GM19463 (cell line): Measurements from ENCODE around the gene CTXN1.
"Not testable (repeated sequence)": the region's sequence is repeated elsewhere in the genome, so short reads cannot be mapped to it uniquely, and the experiment has no call there.

Experiments
- ATAC-seq: cut with Tn5 transposase; IDR thresholded peaks from one replicate; pipeline ENCODE4 v1.9.1; 2021; ENCODE audit warnings: mild to moderate bottlenecking, moderate library complexity; ENCODE audit not compliant: unreplicated experiment

CTXN1 gene

DNA sequence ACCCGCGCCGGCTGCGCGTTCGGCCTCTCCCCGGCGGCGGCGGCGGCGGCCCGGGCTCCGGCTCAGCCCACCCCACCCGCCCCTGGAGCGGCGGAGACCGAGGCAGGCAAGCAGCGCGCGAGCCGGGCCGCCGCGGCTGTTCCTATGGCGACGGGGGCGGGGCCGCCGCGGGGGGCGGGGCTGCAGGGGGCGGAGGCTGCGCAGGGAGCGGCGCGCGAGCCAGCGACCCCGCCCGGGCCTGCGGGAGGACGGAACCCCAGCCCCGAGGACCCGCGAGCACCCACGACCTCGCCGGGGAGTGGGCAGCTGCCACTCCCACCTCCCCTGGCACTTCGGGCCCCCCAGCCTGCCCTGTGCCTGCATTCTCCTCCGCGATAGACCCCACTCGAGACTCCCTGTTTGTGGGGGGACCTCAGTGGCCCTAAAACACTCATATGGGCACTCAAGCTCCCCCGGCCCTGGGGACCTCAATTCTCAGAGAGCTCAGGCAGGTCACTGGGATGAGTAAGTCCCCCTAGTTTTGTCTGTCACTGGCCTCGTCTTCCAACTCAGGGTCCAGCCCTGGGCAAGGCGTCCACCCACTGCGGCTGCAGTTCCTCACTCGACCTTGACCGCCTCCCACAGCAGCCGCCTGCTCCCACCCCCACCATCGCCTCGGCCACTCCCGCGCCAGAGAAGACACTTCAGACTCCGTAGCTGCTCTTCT is at the start of gene CTXN1:
Gene CTXN1 (minus strand): TSS at position 115 of the 706 bp plus-strand sequence. CDS start 597 bp downstream, outside the sequence.
- ATAC-seq, result peak; percentile 55

GRCh38 chr19:7975037-7975436 is 49.1 kb upstream of the CTXN1 start:
- ATAC-seq, result no peak

- no peak for ATAC-seq
Measured at GRCh38 chr19:7973883-7974282, 47.9 kb upstream of the CTXN1 start.

GRCh38 chr19:7971553-7972520 is 45.9 kb upstream of the CTXN1 start:
- no peak for ATAC-seq

GRCh38 chr19:7970716-7971448 is 44.9 kb upstream of the CTXN1 start:
- no peak for ATAC-seq

DNA sequence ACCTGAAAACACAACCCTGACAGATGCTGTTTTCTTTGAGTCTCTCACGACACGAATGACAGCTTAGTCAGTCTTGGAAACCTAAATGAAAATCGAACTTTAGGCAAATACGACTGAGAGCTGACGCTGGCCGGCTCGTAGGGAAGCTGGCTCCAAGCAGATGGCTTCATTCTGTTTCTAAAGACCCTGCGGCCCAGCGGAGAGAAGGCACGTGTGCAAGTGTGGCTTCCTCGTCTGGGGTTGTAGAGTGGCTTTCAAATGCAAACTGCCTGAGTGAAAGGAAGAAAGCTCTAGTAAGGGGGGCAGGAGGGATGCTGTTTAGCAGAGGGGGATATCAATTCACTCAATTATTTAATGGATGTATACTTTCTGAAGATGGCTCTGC is 43.6 kb upstream of the CTXN1 start:
- no peak for ATAC-seq

- ATAC-seq, result no peak
Measured at GRCh38 chr19:7968796-7969554, 43.0 kb upstream of the CTXN1 start.

- no peak for ATAC-seq
Measured at GRCh38 chr19:7968008-7968795, 42.3 kb upstream of the CTXN1 start.

GRCh38 chr19:7965921-7966665 is 40.2 kb upstream of the CTXN1 start:
- no peak for ATAC-seq

- no peak for ATAC-seq
Measured at GRCh38 chr19:7965259-7965841, 39.4 kb upstream of the CTXN1 start.

DNA sequence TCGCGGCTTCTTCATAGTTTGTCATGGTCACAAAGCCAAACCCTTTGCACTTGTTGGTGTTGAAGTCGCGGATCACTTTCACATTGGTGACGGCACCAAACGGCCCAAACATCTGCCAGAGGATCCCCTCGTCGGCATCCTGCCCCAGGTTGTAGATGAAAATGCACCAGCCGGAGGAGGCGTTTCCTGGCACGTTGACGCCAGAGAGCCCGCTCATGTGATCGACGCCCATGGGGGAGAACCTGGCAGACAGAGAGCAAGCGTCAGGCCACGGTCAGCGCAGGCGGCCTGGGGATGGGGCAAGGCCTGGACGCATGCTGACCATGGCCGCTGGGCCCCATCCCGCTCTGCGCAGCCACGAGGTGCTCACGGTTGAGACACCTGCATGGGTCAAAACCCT is 37.6 kb upstream of the CTXN1 start:
- no peak for ATAC-seq

- ATAC-seq, result no peak
Measured at GRCh38 chr19:7962644-7963268, 36.8 kb upstream of the CTXN1 start.

DNA sequence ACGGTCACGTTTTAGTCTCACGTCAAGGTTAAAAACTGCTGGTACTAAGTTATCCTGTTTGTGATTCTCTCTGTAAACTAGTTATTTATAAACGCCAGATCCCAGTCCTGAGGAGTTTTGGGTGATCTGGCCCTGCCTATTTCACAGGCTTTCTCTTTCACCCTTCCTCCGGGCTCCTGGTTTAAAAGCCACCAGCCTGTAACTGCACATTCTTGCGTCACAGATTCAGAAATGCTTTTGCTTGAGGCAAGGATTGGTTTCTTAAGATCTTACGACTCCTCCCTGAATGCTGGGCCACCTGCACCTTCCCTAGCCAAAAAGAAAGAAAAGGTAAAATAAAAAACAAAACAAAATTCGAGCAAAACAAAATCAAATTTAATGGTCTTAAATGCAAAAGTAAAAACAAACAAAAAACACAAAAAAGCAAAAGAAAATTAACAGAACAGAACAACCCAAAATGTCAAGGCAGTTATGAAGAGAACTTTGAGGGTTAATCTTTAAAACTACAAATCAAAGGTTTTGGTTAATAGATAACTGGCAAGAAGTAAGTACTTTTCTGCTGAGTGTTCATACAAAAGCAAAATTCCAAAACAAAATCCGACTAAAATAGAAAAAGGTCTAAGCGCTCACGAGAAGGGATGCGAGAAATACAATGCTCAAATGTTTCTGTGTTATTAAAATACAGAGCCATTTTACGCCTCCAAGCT is 36.1 kb upstream of the CTXN1 start:
- no peak for ATAC-seq

DNA sequence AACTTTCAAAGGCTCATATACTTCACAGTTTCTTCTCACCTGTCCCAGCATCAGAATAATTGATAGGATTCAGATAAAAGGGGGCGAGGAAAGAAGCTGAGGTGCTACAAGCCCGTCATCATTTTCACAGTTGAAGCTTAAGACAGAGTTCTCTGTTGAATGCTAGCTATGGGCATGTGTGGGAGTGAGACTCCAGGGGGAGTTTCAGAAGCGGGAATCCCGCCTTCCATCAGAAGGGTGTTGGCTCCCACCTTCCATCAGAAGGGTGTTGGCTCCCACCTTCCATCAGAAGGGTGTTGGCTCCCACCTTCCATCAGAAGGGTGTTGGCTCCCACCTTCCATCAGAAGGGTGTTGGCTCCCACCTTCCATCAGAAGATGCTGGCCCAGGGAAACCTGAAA is 35.1 kb upstream of the CTXN1 start:
- ATAC-seq, result not testable (repeated sequence)

- no peak for ATAC-seq
Measured at GRCh38 chr19:7959211-7959610, 33.3 kb upstream of the CTXN1 start.

DNA sequence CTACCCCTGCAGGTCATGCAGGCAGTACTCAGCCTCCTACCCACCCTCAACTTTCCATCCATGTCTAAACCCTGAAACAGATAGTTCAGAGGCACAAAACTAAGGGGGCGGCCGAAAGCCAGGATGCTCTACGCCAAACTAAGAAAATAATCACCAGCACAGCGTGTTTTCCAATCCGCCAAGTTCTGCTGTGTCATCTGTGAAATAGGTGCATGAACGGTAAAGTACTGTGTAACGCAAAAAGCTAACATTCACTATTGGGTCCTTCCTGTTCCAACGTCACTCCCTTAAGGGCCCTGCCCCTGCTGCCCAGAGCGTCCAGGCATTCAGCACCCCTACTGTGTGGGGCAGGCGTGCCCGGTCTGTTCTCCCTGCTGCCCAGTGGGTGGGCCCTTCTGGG is 29.8 kb upstream of the CTXN1 start:
- ATAC-seq, result no peak

DNA sequence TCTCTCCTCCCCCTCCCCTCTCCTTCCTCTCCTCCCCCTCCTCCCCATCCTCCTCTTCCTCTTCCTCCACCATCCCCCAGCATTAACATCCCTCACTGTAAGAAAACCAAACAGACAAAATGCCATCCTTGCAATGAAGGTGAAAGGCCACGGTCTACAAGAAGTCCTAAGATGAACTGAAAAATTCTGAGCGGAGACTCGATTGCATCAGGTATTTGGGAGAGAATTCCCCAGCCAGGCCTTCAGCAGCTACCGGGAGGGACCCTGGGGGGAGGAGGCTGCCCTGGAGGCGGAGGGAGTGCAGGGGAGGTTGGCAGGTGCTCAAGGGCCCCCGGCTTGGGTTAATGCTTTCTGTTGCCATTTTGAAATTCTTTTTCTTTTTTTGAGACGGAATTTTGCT is 27.6 kb upstream of the CTXN1 start:
- no peak for ATAC-seq

DNA sequence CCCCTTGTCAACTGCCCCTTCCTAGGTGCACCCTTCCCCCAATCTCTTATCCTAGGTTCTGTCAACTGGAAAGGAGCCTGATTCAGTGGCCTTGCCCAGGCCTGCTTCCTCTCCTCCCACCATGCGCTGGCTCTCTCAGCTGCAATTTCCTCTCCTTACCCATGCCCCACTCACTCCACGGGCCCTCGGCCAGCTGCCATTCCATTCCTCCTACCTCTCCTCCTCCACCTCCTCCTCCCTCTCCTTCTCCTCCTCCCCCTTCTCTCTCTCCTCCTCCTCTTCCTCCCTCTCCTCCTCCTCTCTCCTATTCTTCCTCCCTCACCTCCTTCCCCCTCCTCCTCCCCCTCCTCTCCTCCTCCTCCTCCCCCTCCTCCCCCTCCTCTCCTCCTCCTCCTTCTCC is 27.1 kb upstream of the CTXN1 start:
- no peak for ATAC-seq
